Sigmoid colon (tissue), 4 donors: Measurements from ENCODE around the gene PPP1R27.

Source experiments
- CTCF ChIP-seq, 4 experiments: fragments of 450-650 bp in 3 of 4; fragments of 200-600 bp in 1 of 4; IDR thresholded peaks; one replicate each; pipeline ENCODE4 v1.5.1; 2016 to 2019; ENCODE audit warnings: antibody characterized with exemption in 4 of 4, mild to moderate bottlenecking in 3 of 4, moderate library complexity in 2 of 4
- POLR2AphosphoS5 ChIP-seq, 4 donors: sonication (generic); formaldehyde crosslinking; IDR thresholded peaks; one replicate each; pipeline ENCODE4 v1.6.1; 2017; ENCODE audit warnings: antibody characterized with exemption in 4 of 4

- no peak for TF ChIP-seq POLR2AphosphoS5 (IDR thresholded peaks at IDR 0.05)
- TF ChIP-seq CTCF (IDR thresholded peaks at IDR 0.05) = no peak
Measured at GRCh38 chr17:81851423-81851822, 16.6 kb upstream of the PPP1R27 start.
